Lower lobe of right lung (tissue), 2 donors: ENCODE data around the gene SPATA17. TPM values are rescaled to one million over a fixed set of nuclear protein-coding genes. Genes with fewer than 3 reads are reported as not detected.

Source experiments
- ATAC-seq, 2 donors: fragments of 200-7000 bp; cut with Tn5 transposase; one replicate each; pipeline ENCODE4 v1.9.1; 2020 to 2022; ENCODE audit warnings: mild to moderate bottlenecking in 2 of 2, moderate library complexity in 2 of 2
- DNase-seq: peaks from one replicate; pipeline ENCODE4 v3.0.0-alpha.2; 2020
- H3K27ac ChIP-seq: fragments of 200-600 bp; one replicate; pipeline ENCODE4 v1.8.0; 2022
- H3K27me3 ChIP-seq: fragments of 200-600 bp; one replicate; pipeline ENCODE4 v1.8.0; 2022; ENCODE audit warnings: low read depth
- H3K36me3 ChIP-seq: fragments of 200-600 bp; one replicate; pipeline ENCODE4 v1.8.0; 2022; ENCODE audit warnings: mild to moderate bottlenecking
- H3K4me1 ChIP-seq: fragments of 200-600 bp; one replicate; pipeline ENCODE4 v1.8.0; 2022
- H3K4me3 ChIP-seq: fragments of 200-600 bp; one replicate; pipeline ENCODE4 v1.8.0; 2022; ENCODE audit warnings: mild to moderate bottlenecking
- H3K9me3 ChIP-seq: fragments of 200-600 bp; one replicate; pipeline ENCODE4 v1.8.0; 2022
- CTCF ChIP-seq: fragments of 200-600 bp; IDR thresholded peaks from one replicate; pipeline ENCODE4 v1.8.0; 2022; ENCODE audit warnings: antibody characterized with exemption, mild to moderate bottlenecking
- intact Hi-C: fragments of 100-400 bp; cut with DNase I; formaldehyde crosslinking; loops from one replicate; pipeline ENCODE4 v1.11.0; 2022
- total RNA-seq: library from RNA; stranded (reverse); fragmentation: NEBNext Ultra II Directional; extraction: Animal tissue kit (Norgen Biotek cat#: 25700); gene quantifications from one replicate; pipeline ENCODE4 v1.2.1, GENCODE V29; 2021
- donor health status: DM: no; HTN: yes; CAD: no; lungs with severe emphysema.

The SPATA17 gene
- total RNA-seq, 1 donor from 2014 or later = 4.0 TPM

GRCh38 chr1:217911908-217912307, 280.8 kb downstream of the SPATA17 start:
- no peak for TF ChIP-seq CTCF

GRCh38 chr1:217917281-217917887, 286.2 kb downstream of the SPATA17 start:
- no peaks in the 10 kb centered on the region for H3K36me3 ChIP-seq
- no peaks in the 10 kb centered on the region for H3K9me3 ChIP-seq
- H3K4me3 ChIP-seq = no peak overlapping the region
- TF ChIP-seq CTCF = no peak
- no peaks in the 10 kb centered on the region for H3K27me3 ChIP-seq
- intact Hi-C loops = no loop called here
- ATAC-seq = no peak
- H3K4me1 ChIP-seq = no peaks in the 10 kb centered on the region
- DNase-seq = no peak
- H3K27ac ChIP-seq = no peak overlapping the region

More at GRCh38 chr1:217911908-217912307, 280.8 kb downstream of the SPATA17 start:
- Histone ChIP-seq H3K27me3 (no peaks in the 10 kb centered on the region), H3K36me3 (no peaks in the 10 kb centered on the region), H3K4me1 (no peaks in the 10 kb centered on the region), H3K4me3 (no peak overlapping the region), H3K27ac (no peak overlapping the region), H3K9me3 (no peaks in the 10 kb centered on the region)
- intact Hi-C loops = no loop called here
- ATAC-seq (no peak), DNase-seq (no peak)

GRCh38 chr1:217919683-217920388, 288.7 kb downstream of the SPATA17 start:
- ATAC-seq = no peak
- H3K9me3 ChIP-seq = no peaks in the 10 kb centered on the region
- peaks cover 10% of the 10 kb centered on the region for H3K27me3 ChIP-seq
- H3K4me1 ChIP-seq = no peaks in the 10 kb centered on the region
- no peak overlapping the region for H3K27ac ChIP-seq
- no peaks in the 10 kb centered on the region for H3K36me3 ChIP-seq
- no peak overlapping the region for H3K4me3 ChIP-seq
- no peak for DNase-seq
- intact Hi-C loops = no loop called here
- no peak for TF ChIP-seq CTCF

Other genes starting within 250 kb of the SPATA17 start
- 12.4 TPM for gene GPATCH2, start 254 bp upstream of the SPATA17 start, total RNA-seq